ENCODE measurements around the gene ZCWPW1. TPM values are rescaled to one million over a fixed set of nuclear protein-coding genes. Genes with fewer than 3 reads are reported as not detected.

ZCWPW1 gene
- total RNA-seq, 1 experiment from 2014 or later, result 3.4 TPM

GRCh38 chr7:100371561-100372171 is 56.8 kb downstream of the ZCWPW1 start:
- BruUV-seq (replicated peaks), result no TSS peak
- Histone ChIP-seq H3K36me3 (ENCODE audit: control insufficient read depth, insufficient read depth, low read length) (no peaks in the 10 kb centered on the region), H3K9me3 (no peaks in the 10 kb centered on the region), H3K4me3 (ENCODE audit: low read depth, low read length) (no peak overlapping the region), H3K27me3 (replicated peaks; ENCODE audit: control insufficient read depth, insufficient read depth, low read length) (no peaks in the 10 kb centered on the region), H3K4me1 (no peaks in the 10 kb centered on the region)
- Mint-ChIP-seq H3K4me3 (ENCODE audit: unreplicated experiment) (no peak overlapping the region), H3K36me3 (ENCODE audit: insufficient read depth, unreplicated experiment) (peaks cover 40% of the 10 kb centered on the region), H3K9me3 (ENCODE audit: unreplicated experiment) (no peaks in the 10 kb centered on the region), H3K27ac (ENCODE audit: unreplicated experiment) (no peak overlapping the region), H3K27me3 (ENCODE audit: insufficient read depth, unreplicated experiment) (no peaks in the 10 kb centered on the region), H3K4me1 (ENCODE audit: low read depth, unreplicated experiment) (no peaks in the 10 kb centered on the region)
- no peak for TF ChIP-seq CTCF (IDR thresholded peaks at IDR 0.05; ENCODE audit: insufficient read depth in 1 of 2, low read depth in 1 of 2, low read length in 1 of 2, severe bottlenecking in 1 of 2, unreplicated experiment in 1 of 2)
- intact Hi-C loops (cut with micrococcal nuclease; ENCODE audit: unreplicated experiment), result no loop called here
- POLR2A ChIA-PET, result no interaction called here
- no peak for DNase-seq
- CTCF ChIA-PET, result no interaction called here

- no peaks in the 10 kb centered on the region for H3K4me1 Mint-ChIP-seq (ENCODE audit: low read depth, unreplicated experiment)
- CTCF ChIA-PET, result no interaction called here
These were observed 57.8 kb downstream of the ZCWPW1 start for GRCh38 chr7:100370746-100371145.

GRCh38 chr7:100370303-100370702 is 58.2 kb downstream of the ZCWPW1 start:
- Histone ChIP-seq H3K9me3 (no peaks in the 10 kb centered on the region), H3K27me3 (replicated peaks; ENCODE audit: control insufficient read depth, insufficient read depth, low read length) (no peaks in the 10 kb centered on the region), H3K4me3 (ENCODE audit: low read depth, low read length) (no peak overlapping the region), H3K36me3 (ENCODE audit: control insufficient read depth, insufficient read depth, low read length) (no peaks in the 10 kb centered on the region), H3K4me1 (no peaks in the 10 kb centered on the region)
- no peaks in the 10 kb centered on the region for H3K4me1 Mint-ChIP-seq (ENCODE audit: low read depth, unreplicated experiment)
- POLR2A ChIA-PET, result no interaction called here
- intact Hi-C loops (cut with micrococcal nuclease; ENCODE audit: unreplicated experiment), result no loop called here
- no peak overlapping the region for H3K4me3 Mint-ChIP-seq (ENCODE audit: unreplicated experiment)
- CTCF ChIA-PET, result no interaction called here
- no peaks in the 10 kb centered on the region for H3K27me3 Mint-ChIP-seq (ENCODE audit: insufficient read depth, unreplicated experiment)
- no peaks in the 10 kb centered on the region for H3K9me3 Mint-ChIP-seq (ENCODE audit: unreplicated experiment)
- H3K36me3 Mint-ChIP-seq (ENCODE audit: insufficient read depth, unreplicated experiment), result peaks cover 50% of the 10 kb centered on the region
- DNase-seq, result no peak
- BruUV-seq (replicated peaks), result no TSS peak
- no peak for TF ChIP-seq CTCF (IDR thresholded peaks at IDR 0.05; ENCODE audit: insufficient read depth in 1 of 2, low read depth in 1 of 2, low read length in 1 of 2, severe bottlenecking in 1 of 2, unreplicated experiment in 1 of 2)
- H3K27ac Mint-ChIP-seq (ENCODE audit: unreplicated experiment), result peak overlapping the region; percentile 23

More at GRCh38 chr7:100370746-100371145, 57.8 kb downstream of the ZCWPW1 start:
- intact Hi-C loops (cut with micrococcal nuclease; ENCODE audit: unreplicated experiment), result no loop called here
- H3K4me3 ChIP-seq (ENCODE audit: low read depth, low read length), result no peak overlapping the region
- Mint-ChIP-seq H3K27me3 (ENCODE audit: insufficient read depth, unreplicated experiment) (no peaks in the 10 kb centered on the region), H3K36me3 (ENCODE audit: insufficient read depth, unreplicated experiment) (peaks cover 48% of the 10 kb centered on the region), H3K9me3 (ENCODE audit: unreplicated experiment) (no peaks in the 10 kb centered on the region), H3K27ac (ENCODE audit: unreplicated experiment) (no peak overlapping the region), H3K4me3 (ENCODE audit: unreplicated experiment) (no peak overlapping the region)
- H3K36me3 ChIP-seq (ENCODE audit: control insufficient read depth, insufficient read depth, low read length), result no peaks in the 10 kb centered on the region
- BruUV-seq (replicated peaks), result no TSS peak
- H3K27me3 ChIP-seq (replicated peaks; ENCODE audit: control insufficient read depth, insufficient read depth, low read length), result no peaks in the 10 kb centered on the region
- no peak for DNase-seq
- POLR2A ChIA-PET, result no interaction called here
- TF ChIP-seq CTCF (IDR thresholded peaks at IDR 0.05; ENCODE audit: insufficient read depth in 1 of 2, low read depth in 1 of 2, low read length in 1 of 2, severe bottlenecking in 1 of 2, unreplicated experiment in 1 of 2), result no peak
- no peaks in the 10 kb centered on the region for H3K9me3 ChIP-seq
- H3K4me1 ChIP-seq, result no peaks in the 10 kb centered on the region
